Esophagus muscularis mucosa (tissue), 4 donors: ENCODE results near the gene NEUROD2. TPM values are rescaled to one million over a fixed set of nuclear protein-coding genes. Genes with fewer than 3 reads are reported as not detected.

Source experiments
- DNase-seq: peaks from one replicate; pipeline ENCODE4 v3.0.0-alpha.2; 2017; ENCODE audit errors: extremely low spot score
- H3K27ac ChIP-seq, 4 donors: fragments of 200-600 bp; sonication (generic); replicated peaks in 1 of 4; 1 replicate in 3 of 4; 2 replicates in 1 of 4; pipeline ENCODE4 v1.5.1; 2016 to 2019; ENCODE audit warnings: mild to moderate bottlenecking in 1 of 4
- H3K27me3 ChIP-seq, 4 donors: fragments of 200-600 bp; sonication (generic); one replicate each; pipeline versions ENCODE4 v1.5.1 to v1.6.0; 2016 to 2019
- H3K36me3 ChIP-seq, 4 donors: fragments of 200-600 bp; sonication (generic); one replicate each; pipeline ENCODE4 v1.5.1; 2016 to 2019
- H3K4me1 ChIP-seq, 4 donors: fragments of 200-600 bp; sonication (generic); one replicate each; pipeline ENCODE4 v1.5.1; 2016 to 2019
- H3K4me3 ChIP-seq, 4 donors: fragments of 200-600 bp; sonication (generic); 1 replicate in 2 of 4; 2 replicates in 2 of 4; pipeline ENCODE4 v1.5.1; 2016 to 2019; ENCODE audit warnings: mild to moderate bottlenecking in 4 of 4, moderate library complexity in 1 of 4
- H3K9me3 ChIP-seq, 4 donors: fragments of 200-600 bp; sonication (generic); 1 replicate in 3 of 4; 2 replicates in 1 of 4; pipeline ENCODE4 v1.5.1; 2016 to 2019
- EP300 ChIP-seq: sonication (generic); formaldehyde crosslinking; IDR thresholded peaks from one replicate; pipeline ENCODE4 v1.6.1; 2017; ENCODE audit warnings: antibody characterized with exemption
- POLR2A ChIP-seq: fragments of 450-650 bp; IDR thresholded peaks from one replicate; pipeline ENCODE4 v1.6.1; 2017; ENCODE audit warnings: antibody characterized with exemption, moderate library complexity, mild to moderate bottlenecking, low read depth
- POLR2AphosphoS5 ChIP-seq, 2 donors: sonication (generic); formaldehyde crosslinking; IDR thresholded peaks; one replicate each; pipeline ENCODE4 v1.6.1; 2017; ENCODE audit warnings: antibody characterized with exemption in 2 of 2
- WGBS: methylation state at CpG from one replicate; pipeline ENCODE4 v1.1.5; 2018; 5-methylcytosine and 5-hydroxymethylcytosine counted together
- intact Hi-C: fragments of 100-400 bp; cut with DNase I; formaldehyde crosslinking; loops from one replicate; pipeline ENCODE4 v1.15.1; 2023
- total RNA-seq, 4 donors: library from RNA; depleted of rRNA; stranded (reverse); fragments of >200 nt; gene quantifications; one replicate each; pipeline versions ENCODE4 v1.1.0 to v1.2.1, GENCODE V29; 2016
- TF ChIP-seq, protein P1 (sequence below), 3 experiments: fragments of 200-600 bp in 2 of 3; fragments of 450-650 bp in 1 of 3; sonication (generic) in 2 of 3; IDR thresholded peaks; one replicate each; pipeline ENCODE4 v1.5.1; 2017 to 2019; ENCODE audit warnings: antibody characterized with exemption in 3 of 3, mild to moderate bottlenecking in 2 of 3, moderate library complexity in 1 of 3

Gene NEUROD2
- total RNA-seq, 4 donors from 2014 or later: not detected

DNA sequence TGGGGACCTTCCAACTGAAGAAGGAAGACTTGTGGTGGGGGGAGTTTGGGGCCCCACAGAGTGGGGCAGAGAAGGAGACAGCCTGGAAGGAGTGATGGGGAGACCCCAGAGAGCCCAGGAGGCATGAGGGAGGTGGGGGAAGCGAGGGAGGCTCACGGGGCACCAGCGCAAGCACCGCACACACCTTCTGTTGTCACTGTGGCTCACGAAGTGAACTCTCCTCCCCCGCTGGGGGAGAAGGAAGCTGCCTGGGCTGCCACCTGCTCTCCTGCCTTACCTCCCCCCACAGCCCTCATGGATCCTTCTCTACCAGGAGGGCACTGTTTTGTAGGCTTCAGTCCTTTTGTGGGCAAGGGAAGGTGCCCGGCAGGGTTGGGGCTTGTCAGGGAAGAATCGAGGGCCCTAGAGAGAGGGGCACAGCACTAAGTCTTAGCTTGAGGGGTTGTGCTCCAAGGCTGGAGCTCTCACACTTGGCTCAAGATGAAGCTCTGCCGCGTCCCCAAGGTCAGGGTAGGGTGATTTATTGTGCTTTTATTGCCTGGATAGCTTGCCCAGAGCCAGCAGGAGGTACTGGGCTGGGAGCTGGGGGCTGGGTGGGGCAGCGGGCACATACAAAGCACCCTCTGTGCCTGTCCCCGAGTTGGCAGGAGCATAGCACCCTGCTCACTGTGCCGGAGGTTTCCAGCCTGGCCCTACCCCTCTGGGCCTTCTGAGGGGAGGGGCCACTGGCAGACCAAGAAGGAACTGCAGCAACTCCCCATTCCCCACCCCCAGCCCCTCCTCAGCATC, 24.6 kb upstream of the NEUROD2 start:
- 43% methylated on average over 11 of the region's 13 CpGs for WGBS
- Histone ChIP-seq H3K27ac (peak overlapping the region in 1 of 4 donors; percentile 34), H3K27me3 (peaks cover 0 to 54% (median 11%) of the 10 kb centered on the region in 4 donors), H3K4me3 (no peak overlapping the region), H3K36me3 (no peaks in the 10 kb centered on the region), H3K9me3 (no peaks in the 10 kb centered on the region), H3K4me1 (peaks cover 17 to 31% (median 24%) of the 10 kb centered on the region in 4 donors)
- no peak for DNase-seq
- intact Hi-C loops: no loop called here
- TF ChIP-seq, protein P1, sequence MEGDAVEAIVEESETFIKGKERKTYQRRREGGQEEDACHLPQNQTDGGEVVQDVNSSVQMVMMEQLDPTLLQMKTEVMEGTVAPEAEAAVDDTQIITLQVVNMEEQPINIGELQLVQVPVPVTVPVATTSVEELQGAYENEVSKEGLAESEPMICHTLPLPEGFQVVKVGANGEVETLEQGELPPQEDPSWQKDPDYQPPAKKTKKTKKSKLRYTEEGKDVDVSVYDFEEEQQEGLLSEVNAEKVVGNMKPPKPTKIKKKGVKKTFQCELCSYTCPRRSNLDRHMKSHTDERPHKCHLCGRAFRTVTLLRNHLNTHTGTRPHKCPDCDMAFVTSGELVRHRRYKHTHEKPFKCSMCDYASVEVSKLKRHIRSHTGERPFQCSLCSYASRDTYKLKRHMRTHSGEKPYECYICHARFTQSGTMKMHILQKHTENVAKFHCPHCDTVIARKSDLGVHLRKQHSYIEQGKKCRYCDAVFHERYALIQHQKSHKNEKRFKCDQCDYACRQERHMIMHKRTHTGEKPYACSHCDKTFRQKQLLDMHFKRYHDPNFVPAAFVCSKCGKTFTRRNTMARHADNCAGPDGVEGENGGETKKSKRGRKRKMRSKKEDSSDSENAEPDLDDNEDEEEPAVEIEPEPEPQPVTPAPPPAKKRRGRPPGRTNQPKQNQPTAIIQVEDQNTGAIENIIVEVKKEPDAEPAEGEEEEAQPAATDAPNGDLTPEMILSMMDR (IDR thresholded peaks at IDR 0.05): no peak
- TF ChIP-seq EP300 (no peak), POLR2A (no peak), POLR2AphosphoS5 (IDR thresholded peaks at IDR 0.05) (no peak)

DNA sequence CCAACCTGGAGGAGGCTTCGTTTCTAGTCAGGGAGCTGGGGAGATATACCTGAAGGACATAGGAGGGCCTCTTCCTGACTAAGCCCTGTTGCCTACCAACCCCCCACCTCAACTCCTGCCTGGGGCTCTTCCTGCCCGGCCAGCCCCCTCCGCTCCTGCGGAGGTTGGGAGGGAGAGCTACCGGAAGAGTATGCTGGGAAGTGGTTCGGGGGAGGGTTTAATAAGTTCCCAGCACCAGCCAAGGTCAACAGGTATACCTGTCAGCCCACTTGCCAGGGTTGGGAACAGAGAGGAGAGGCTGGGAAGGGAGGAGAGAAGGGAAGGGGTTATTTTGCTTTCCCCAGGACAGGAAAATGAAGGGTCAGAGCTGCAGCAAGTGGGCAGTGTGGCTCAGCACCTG, 23.7 kb upstream of the NEUROD2 start:
- DNase-seq: no peak
- peaks cover 0 to 64% (median 20%) of the 10 kb centered on the region in 4 donors for H3K27me3 ChIP-seq
- H3K4me1 ChIP-seq: peaks cover 23 to 36% (median 29%) of the 10 kb centered on the region in 4 donors
- intact Hi-C loops: no loop called here
- H3K36me3 ChIP-seq: no peaks in the 10 kb centered on the region
- no peaks in the 10 kb centered on the region for H3K9me3 ChIP-seq
- H3K27ac ChIP-seq: peak overlapping the region in 1 of 4 donors; percentile 34
- 30% methylated on average over 6 of the region's 6 CpGs for WGBS
- TF ChIP-seq, protein P1 (IDR thresholded peaks at IDR 0.05): no peak
- TF ChIP-seq POLR2AphosphoS5 (IDR thresholded peaks at IDR 0.05): no peak
- TF ChIP-seq POLR2A: no peak
- TF ChIP-seq EP300: no peak
- H3K4me3 ChIP-seq: no peak overlapping the region

DNA sequence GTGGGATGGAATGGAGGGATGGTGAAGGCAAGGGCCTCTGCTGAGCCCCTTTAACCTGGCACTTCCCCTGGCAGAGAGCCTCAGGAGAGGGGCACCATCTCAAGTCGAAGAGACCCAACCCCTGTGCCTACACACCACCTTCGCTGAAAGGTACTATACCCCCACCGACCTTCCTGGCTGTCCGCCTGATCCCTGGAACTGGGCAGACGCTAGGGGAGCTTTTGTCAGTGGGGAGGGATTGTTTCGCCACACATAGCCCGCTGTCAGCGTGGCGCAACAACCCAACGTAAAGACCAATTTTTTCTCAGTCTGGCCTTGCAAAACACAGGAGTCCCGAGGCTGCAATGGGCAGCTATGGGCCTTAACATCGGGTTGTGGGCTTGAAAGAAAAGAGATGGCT, 22.2 kb upstream of the NEUROD2 start:
- Histone ChIP-seq H3K4me3 (no peak overlapping the region), H3K9me3 (no peaks in the 10 kb centered on the region), H3K27ac (no peak overlapping the region), H3K27me3 (peaks cover 0 to 79% (median 27%) of the 10 kb centered on the region in 4 donors), H3K4me1 (peaks cover 17 to 29% (median 24%) of the 10 kb centered on the region in 4 donors), H3K36me3 (no peaks in the 10 kb centered on the region)
- 81% methylated on average over 12 of the region's 12 CpGs for WGBS
- intact Hi-C loops: no loop called here
- TF ChIP-seq POLR2A: no peak
- TF ChIP-seq, protein P1 (IDR thresholded peaks at IDR 0.05): no peak
- no peak for TF ChIP-seq EP300
- TF ChIP-seq POLR2AphosphoS5 (IDR thresholded peaks at IDR 0.05): no peak
- DNase-seq: no peak

DNA sequence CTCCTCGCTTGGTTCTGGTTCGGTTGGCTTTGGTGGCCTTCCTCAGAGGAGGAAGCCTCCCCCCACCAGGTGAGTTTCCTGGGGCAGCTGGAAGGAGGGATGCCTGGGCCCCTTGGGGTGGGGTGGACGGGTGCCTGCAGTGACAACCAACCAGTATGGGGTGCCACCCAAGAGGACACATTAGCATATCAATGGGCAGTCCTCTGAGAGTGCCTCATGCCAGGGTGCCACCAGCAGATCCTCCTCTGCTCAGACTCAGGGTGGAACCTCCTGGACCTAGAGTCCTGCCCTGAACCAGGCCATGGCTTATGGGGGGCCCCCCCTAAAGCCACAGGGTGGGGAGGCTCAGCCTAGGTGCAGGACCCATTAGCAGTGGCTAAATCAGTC, 21.8 kb upstream of the NEUROD2 start:
- H3K36me3 ChIP-seq: no peaks in the 10 kb centered on the region
- no peak overlapping the region for H3K4me3 ChIP-seq
- TF ChIP-seq POLR2AphosphoS5 (IDR thresholded peaks at IDR 0.05) (no peak), POLR2A (no peak), EP300 (no peak)
- TF ChIP-seq, protein P1 (IDR thresholded peaks at IDR 0.05): no peak
- no peak overlapping the region for H3K27ac ChIP-seq
- H3K4me1 ChIP-seq: peaks cover 14 to 25% (median 19%) of the 10 kb centered on the region in 4 donors
- intact Hi-C loops: no loop called here
- no peaks in the 10 kb centered on the region for H3K9me3 ChIP-seq
- peaks cover 0 to 83% (median 27%) of the 10 kb centered on the region in 4 donors for H3K27me3 ChIP-seq
- 53% methylated on average over 2 of the region's 3 CpGs for WGBS
- DNase-seq: no peak
